WI38 (cell line): ENCODE results near the gene POLR3G.

Experiments used
- H3K4me3 ChIP-seq: 2 replicates; pipeline ENCODE4 v1.5.1; 2011; ENCODE audit warnings: low read depth, mild to moderate bottlenecking, control low read depth, low read length
- TF ChIP-seq, protein P1 (sequence below): IDR thresholded peaks from 2 replicates; pipeline ENCODE4 v1.5.1; 2012; ENCODE audit warnings: low read depth, mild to moderate bottlenecking, control low read depth, low read length

POLR3G gene

GRCh38 chr5:90461288-90461687 is 13.4 kb upstream of the POLR3G start:
- H3K4me3 ChIP-seq = no peak overlapping the region
- TF ChIP-seq, protein P1, sequence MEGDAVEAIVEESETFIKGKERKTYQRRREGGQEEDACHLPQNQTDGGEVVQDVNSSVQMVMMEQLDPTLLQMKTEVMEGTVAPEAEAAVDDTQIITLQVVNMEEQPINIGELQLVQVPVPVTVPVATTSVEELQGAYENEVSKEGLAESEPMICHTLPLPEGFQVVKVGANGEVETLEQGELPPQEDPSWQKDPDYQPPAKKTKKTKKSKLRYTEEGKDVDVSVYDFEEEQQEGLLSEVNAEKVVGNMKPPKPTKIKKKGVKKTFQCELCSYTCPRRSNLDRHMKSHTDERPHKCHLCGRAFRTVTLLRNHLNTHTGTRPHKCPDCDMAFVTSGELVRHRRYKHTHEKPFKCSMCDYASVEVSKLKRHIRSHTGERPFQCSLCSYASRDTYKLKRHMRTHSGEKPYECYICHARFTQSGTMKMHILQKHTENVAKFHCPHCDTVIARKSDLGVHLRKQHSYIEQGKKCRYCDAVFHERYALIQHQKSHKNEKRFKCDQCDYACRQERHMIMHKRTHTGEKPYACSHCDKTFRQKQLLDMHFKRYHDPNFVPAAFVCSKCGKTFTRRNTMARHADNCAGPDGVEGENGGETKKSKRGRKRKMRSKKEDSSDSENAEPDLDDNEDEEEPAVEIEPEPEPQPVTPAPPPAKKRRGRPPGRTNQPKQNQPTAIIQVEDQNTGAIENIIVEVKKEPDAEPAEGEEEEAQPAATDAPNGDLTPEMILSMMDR = no peak

DNA sequence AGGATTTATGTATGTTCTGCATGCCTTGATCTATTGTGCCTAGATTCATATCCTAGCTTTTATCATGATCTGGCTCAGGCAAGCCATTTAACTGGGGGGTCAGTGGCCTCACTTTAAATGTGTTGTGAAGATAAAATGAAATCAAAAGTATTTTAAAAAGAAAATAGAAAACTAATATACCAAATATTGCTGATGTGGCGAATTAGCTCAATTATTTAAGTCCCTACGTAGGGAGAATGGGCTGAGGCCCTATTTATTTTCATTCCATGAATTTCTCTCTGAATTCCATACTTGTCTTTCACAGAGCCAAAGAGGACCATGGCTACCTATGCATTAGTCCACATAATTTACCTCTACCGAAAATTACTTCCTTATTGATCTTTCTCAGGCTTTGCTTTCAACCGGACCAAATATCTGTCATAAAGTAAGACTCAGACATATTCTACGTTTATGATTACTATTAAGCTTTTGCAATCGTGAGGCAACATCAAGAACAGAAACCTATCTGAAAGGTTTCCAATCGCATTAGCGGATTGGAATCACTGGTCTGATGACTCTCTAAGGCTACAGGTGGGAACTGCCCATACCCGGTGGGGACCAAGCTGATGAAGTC is 1.8 kb upstream of the POLR3G start:
- TF ChIP-seq, protein P1 = no peak
- peak overlapping the region; percentile 85 for H3K4me3 ChIP-seq

- peak overlapping the region; percentile 85 for H3K4me3 ChIP-seq
- TF ChIP-seq, protein P1 = no peak
These were observed 1.0 kb upstream of the POLR3G start for GRCh38 chr5:90473396-90474234.

GRCh38 chr5:90475436-90475980 is 844 bp downstream of the POLR3G start:
- peak overlapping the region; percentile 85 for H3K4me3 ChIP-seq
- TF ChIP-seq, protein P1 = no peak

- H3K4me3 ChIP-seq = no peak overlapping the region
- TF ChIP-seq, protein P1 = no peak
These were observed 1.7 kb downstream of the POLR3G start for GRCh38 chr5:90476391-90476790.

GRCh38 chr5:90477073-90477472 is 2.4 kb downstream of the POLR3G start:
- TF ChIP-seq, protein P1 = 0 out of 2 replicates have a peak, but pooled peaks have one; percentile 2
- no peak overlapping the region for H3K4me3 ChIP-seq
